GM12878 (cell line): ENCODE data around the gene LRRC70.

Experiments used
- IKZF2 ChIP-seq, 2 experiments: fragments of 450-650 bp; IDR thresholded peaks; 2 replicates each; pipeline ENCODE4 v1.6.1; 2017; ENCODE audit warnings: mild to moderate bottlenecking in 2 of 2, moderate library complexity in 2 of 2
- NR2C1 ChIP-seq: fragments of 450-650 bp; IDR thresholded peaks from 2 replicates; pipeline ENCODE4 v1.6.1; 2017; ENCODE audit warnings: antibody characterized with exemption, mild to moderate bottlenecking, moderate library complexity
- POLR2A ChIP-seq: IDR thresholded peaks from 2 replicates; pipeline ENCODE4 v1.6.1; 2011; ENCODE audit warnings: low read depth, mild to moderate bottlenecking, low read length
- SMC3 ChIP-seq: IDR thresholded peaks from 2 replicates; pipeline ENCODE4 v1.6.1; 2011; ENCODE audit warnings: low read length, improper control_type of control experiment, borderline replicate concordance
- STAT3 ChIP-seq: IDR thresholded peaks from 2 replicates; pipeline ENCODE4 v1.6.1; 2011; ENCODE audit warnings: low read depth, low read length, improper control_type of control experiment
- YY1 ChIP-seq: IDR thresholded peaks from 2 replicates; pipeline ENCODE4 v1.6.1; 2011; ENCODE audit warnings: low read depth, mild to moderate bottlenecking, low read length
- TF ChIP-seq, protein P1 (sequence below), 3 experiments: IDR thresholded peaks in 2 of 3; conservative IDR thresholded peaks in 1 of 3; 2 replicates each; pipeline ENCODE4 v1.5.1; 2011; ENCODE audit warnings: low read depth in 3 of 3, low read length in 3 of 3, mild to moderate bottlenecking in 3 of 3, control low read depth in 2 of 3, moderate library complexity in 2 of 3, inconsistent platforms in 1 of 3, mixed read lengths in 1 of 3; ENCODE audit not compliant: control insufficient read depth in 2 of 3, insufficient read depth in 1 of 3; ENCODE audit errors: extremely low read depth in 1 of 3
- TF ChIP-seq, protein P2 (sequence below): IDR thresholded peaks from 2 replicates; pipeline ENCODE4 v1.6.1; 2012; ENCODE audit warnings: low read depth, low read length, improper control_type of control experiment
- TF ChIP-seq, protein P3 (sequence below): IDR thresholded peaks from 2 replicates; pipeline ENCODE4 v1.6.1; 2011; ENCODE audit warnings: low read depth, mild to moderate bottlenecking, low read length, moderate library complexity, borderline replicate concordance; ENCODE audit errors: extremely low read depth

DNA sequence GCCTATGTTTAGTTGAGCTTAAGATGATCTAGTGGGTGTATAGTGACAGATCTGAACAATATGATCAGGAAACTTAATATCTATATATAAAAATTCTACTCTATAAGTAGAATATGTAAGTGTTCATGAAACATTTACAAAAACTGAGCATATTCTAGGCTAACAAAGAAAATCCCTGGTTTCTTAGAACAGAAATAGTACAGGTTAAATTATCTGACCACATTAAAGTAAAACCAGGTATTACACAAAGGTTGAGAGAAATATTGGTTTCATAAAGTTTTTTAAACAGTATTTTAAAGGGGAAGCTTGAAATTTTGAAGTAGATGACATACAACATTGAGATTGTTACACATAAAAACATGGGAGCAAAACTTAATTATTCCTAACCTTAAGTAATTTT lies 39.3 kb downstream of the LRRC70 start:
- TF ChIP-seq, protein P1, sequence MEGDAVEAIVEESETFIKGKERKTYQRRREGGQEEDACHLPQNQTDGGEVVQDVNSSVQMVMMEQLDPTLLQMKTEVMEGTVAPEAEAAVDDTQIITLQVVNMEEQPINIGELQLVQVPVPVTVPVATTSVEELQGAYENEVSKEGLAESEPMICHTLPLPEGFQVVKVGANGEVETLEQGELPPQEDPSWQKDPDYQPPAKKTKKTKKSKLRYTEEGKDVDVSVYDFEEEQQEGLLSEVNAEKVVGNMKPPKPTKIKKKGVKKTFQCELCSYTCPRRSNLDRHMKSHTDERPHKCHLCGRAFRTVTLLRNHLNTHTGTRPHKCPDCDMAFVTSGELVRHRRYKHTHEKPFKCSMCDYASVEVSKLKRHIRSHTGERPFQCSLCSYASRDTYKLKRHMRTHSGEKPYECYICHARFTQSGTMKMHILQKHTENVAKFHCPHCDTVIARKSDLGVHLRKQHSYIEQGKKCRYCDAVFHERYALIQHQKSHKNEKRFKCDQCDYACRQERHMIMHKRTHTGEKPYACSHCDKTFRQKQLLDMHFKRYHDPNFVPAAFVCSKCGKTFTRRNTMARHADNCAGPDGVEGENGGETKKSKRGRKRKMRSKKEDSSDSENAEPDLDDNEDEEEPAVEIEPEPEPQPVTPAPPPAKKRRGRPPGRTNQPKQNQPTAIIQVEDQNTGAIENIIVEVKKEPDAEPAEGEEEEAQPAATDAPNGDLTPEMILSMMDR (IDR thresholded peaks at IDR 0.05 in 2 of 3, conservative IDR thresholded peaks at IDR 0.05 in 1 of 3; ENCODE audit: control insufficient read depth in 2 of 3, extremely low read depth in 1 of 3, insufficient read depth in 1 of 3, low read depth in 3 of 3, low read length in 3 of 3) = no peak
- no peak for TF ChIP-seq IKZF2 (IDR thresholded peaks at IDR 0.05)
- TF ChIP-seq, protein P2, sequence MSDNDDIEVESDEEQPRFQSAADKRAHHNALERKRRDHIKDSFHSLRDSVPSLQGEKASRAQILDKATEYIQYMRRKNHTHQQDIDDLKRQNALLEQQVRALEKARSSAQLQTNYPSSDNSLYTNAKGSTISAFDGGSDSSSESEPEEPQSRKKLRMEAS = no peak
- no peak for TF ChIP-seq YY1
- TF ChIP-seq POLR2A = no peak
- TF ChIP-seq NR2C1 = no peak
- TF ChIP-seq SMC3 = no peak
- TF ChIP-seq, protein P3, sequence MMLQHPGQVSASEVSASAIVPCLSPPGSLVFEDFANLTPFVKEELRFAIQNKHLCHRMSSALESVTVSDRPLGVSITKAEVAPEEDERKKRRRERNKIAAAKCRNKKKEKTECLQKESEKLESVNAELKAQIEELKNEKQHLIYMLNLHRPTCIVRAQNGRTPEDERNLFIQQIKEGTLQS = no peak
- TF ChIP-seq STAT3 = no peak
